IPS-18c (cell line): ENCODE results near the gene CCDC27.

Experiments
- H3K4me3 ChIP-seq: 2 replicates; pipeline ENCODE4 v1.7.0; 2013; ENCODE audit warnings: low read depth, mild to moderate bottlenecking, low read length, moderate library complexity; ENCODE audit not compliant: insufficient read depth
- H3K9me3 ChIP-seq: one replicate; pipeline ENCODE4 v1.6.1; 2013; ENCODE audit warnings: mild to moderate bottlenecking, low read length, moderate library complexity; ENCODE audit not compliant: control insufficient read depth, insufficient read depth

The CCDC27 gene

DNA sequence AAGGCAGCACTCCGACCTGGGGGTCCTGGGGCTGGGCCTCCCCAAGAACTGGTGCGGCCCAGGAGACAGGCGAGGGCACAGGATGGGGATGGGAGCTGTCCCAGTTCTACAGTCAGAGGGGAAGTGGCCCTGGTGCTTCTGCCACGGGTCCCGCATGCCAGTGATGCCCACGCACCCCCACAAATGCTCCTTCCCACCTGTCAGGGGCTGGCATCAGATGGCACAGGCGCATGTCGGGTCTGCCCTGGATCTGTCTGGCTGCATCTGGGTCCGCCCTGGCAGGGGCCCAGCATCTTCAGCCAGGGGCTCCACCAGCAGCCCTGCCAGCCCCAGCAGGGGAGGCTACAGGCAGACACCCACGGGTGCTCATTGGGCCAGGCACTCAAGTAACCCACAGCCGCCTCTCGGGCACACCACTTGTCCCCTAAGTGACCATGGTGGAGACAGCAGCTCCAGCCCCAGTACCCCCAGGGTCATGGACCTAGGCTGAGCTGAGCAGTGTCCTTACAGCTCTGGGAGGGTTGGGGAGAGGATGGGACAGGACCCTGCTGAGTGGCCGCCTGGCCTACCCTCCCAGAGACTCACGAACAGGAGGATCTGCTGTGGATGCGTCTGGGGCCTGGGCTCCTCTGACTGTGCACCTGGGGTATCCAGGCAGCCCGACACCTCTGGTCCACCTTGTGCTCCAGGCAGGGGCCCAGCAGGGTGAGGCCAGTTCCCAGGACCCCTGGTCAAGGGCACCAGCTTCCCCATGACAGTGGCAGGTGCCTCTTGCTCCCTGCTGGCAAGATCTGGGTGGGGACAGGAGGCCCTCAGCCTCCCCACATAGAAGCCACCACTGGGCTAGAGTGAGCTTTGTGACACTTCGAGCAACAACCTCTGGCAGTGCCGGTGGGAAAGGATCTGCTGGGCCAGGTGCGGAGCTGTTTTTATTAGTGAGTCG, 25.7 kb downstream of the CCDC27 start:
- no peaks in the 10 kb centered on the region for H3K9me3 ChIP-seq

GRCh38 chr1:3778590-3779264, 26.5 kb downstream of the CCDC27 start:
- no peak overlapping the region for H3K4me3 ChIP-seq
- H3K9me3 ChIP-seq = no peaks in the 10 kb centered on the region

More for the DNA sequence above, 25.7 kb downstream of the CCDC27 start:
- H3K4me3 ChIP-seq = no peak overlapping the region

GRCh38 chr1:3779265-3779911, 27.1 kb downstream of the CCDC27 start:
- Histone ChIP-seq H3K9me3 (no peaks in the 10 kb centered on the region), H3K4me3 (no peak overlapping the region)

DNA sequence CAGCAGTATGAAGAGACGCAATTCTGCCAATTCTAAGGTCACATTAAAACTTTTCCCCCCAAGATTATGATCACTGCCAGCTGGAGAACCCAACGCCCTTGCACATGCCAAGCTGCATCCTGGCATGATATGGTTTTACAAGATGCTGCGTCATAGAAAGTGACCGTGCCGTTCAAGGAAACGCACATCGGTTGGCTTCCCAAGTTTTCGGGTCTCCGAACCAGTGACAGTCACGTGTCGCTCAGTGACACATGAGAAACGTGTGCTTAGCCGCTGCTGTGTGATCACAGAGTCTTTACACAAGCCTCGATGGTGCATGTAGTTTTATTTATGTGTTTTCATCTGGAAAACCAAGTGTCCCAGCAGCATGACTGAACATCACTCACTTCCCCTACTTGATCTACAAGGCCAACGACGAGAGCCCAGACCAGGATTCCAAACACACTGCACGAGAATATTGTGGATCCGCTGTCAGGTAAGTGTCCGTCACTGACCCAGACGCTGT, 27.7 kb downstream of the CCDC27 start:
- Histone ChIP-seq H3K9me3 (no peaks in the 10 kb centered on the region), H3K4me3 (no peak overlapping the region)

DNA sequence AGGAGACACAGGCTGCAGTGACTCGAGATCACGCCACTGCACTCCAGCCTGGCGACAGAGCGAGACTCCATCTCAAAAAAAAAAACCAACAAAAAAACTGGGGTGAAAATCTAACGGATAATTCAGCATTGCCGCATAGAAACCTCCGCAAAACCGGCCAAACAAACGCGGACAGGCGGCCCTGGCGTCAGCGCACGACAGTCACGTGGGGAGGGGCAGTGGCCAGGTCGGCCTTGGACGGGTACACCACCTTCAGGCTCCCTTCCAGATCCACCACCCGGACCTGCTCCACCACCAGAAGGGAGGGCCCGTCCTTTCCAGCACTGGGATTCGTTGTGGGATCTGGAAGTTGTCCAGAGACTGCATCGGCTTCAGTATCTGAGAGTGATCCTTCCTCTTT, 28.7 kb downstream of the CCDC27 start:
- Histone ChIP-seq H3K9me3 (no peaks in the 10 kb centered on the region), H3K4me3 (no peak overlapping the region)

- no peaks in the 10 kb centered on the region for H3K9me3 ChIP-seq
These were observed 31.6 kb downstream of the CCDC27 start for GRCh38 chr1:3783651-3784474.

DNA sequence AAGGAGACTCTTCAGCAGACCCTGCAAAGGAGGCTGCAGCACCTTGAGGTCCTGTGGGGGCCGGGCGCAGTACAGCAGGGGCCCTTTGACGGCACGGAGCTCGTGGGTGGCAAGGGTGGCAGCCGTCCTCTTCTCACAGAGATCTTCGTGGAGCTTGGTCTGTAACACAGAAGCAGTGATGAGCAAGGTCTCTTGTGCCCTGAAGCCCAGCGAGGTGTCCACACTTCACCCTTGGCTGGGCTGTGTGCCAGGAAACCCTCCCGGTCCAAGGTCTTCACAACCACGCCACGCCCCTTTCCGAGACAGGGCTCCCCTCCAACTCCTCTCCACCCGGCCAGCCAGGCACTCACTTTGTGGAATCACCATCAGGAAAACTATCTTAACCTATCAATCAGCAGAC, 32.8 kb downstream of the CCDC27 start:
- Histone ChIP-seq H3K4me3 (no peak overlapping the region), H3K9me3 (no peaks in the 10 kb centered on the region)

More at GRCh38 chr1:3783651-3784474, 31.6 kb downstream of the CCDC27 start:
- no peak overlapping the region for H3K4me3 ChIP-seq

GRCh38 chr1:3785456-3786157, 33.4 kb downstream of the CCDC27 start:
- Histone ChIP-seq H3K9me3 (no peaks in the 10 kb centered on the region), H3K4me3 (no peak overlapping the region)

- Histone ChIP-seq H3K4me3 (no peak overlapping the region), H3K9me3 (no peaks in the 10 kb centered on the region)
These were observed 34.5 kb downstream of the CCDC27 start for GRCh38 chr1:3786468-3787348.

- H3K4me3 ChIP-seq = no peak overlapping the region
- no peaks in the 10 kb centered on the region for H3K9me3 ChIP-seq
These were observed 35.1 kb downstream of the CCDC27 start for GRCh38 chr1:3787349-3787715.

DNA sequence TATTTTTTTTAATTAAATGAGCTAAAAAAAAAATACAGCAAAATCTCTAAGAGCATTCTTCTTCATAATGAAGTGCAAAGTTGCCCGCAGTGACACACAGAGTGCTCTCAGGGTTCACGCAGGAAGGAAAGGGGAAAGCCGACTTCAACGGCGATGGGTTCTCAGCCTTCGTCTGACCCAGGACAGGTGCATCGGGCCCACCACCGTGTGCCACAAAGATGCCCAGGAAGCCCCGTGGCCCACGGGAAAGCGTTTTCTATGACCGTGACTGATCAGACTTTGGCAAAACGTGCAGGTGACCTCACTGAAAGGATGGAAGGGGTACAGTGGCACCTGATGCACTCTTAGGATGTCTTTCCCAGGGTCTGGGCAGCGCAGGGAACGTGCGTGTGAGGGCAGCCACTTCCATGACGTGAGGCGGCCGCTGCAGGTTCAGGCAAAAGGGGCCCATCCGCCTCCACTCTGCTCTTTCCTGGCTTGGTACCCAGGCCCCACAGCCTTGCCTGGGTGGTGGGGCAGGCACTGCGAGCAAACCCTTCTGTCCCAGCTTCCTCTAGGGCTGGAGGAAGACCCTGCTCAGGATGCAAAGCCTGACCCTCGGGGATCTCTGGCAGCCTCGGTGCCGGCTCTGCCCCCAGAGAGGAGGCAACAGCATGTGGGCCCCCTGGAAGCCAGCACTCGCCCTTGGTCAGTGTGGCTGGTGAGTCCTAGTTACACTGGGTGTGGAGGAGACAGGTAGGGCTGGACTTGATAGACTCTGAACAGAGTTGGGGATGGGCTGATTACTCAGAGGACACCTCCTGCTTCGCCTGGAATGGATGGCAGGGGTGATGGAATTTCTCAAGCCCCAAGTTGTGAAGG, 35.7 kb downstream of the CCDC27 start:
- H3K9me3 ChIP-seq = no peaks in the 10 kb centered on the region

DNA sequence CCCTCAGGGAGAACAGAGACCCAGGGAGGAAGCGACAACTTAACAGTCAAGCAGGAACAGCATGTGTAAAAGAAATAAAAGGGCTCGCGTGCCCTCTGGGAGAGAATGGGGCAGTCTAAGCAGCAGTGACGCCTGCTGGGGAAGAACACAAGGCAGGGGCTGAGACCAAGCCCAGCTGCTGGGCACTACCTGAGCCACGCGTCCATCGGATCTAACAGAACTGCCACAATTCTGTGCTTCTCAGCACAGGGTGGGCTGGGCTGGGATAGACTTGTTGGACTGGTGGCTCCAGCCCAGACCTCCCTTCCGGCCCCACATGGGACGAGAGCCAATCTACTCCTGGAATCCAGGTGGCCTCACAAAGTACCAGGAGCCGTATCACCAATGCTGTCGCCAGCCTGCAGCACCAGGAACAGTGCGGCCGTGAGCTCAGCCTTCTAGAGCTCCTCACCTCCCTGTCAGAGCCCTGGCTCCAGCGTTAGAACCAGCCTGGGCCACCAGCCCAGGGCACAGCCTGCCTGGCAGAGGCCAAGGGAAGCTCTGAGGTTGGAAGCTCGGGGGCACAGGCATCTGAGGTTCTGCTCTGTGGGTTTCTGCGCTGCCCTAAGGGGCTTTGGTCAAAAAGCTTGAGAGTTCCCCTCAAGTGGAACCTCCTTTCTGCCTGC, 36.6 kb downstream of the CCDC27 start:
- H3K9me3 ChIP-seq = no peaks in the 10 kb centered on the region
- H3K4me3 ChIP-seq = no peak overlapping the region

More for the DNA sequence above, 35.7 kb downstream of the CCDC27 start:
- no peak overlapping the region for H3K4me3 ChIP-seq

DNA sequence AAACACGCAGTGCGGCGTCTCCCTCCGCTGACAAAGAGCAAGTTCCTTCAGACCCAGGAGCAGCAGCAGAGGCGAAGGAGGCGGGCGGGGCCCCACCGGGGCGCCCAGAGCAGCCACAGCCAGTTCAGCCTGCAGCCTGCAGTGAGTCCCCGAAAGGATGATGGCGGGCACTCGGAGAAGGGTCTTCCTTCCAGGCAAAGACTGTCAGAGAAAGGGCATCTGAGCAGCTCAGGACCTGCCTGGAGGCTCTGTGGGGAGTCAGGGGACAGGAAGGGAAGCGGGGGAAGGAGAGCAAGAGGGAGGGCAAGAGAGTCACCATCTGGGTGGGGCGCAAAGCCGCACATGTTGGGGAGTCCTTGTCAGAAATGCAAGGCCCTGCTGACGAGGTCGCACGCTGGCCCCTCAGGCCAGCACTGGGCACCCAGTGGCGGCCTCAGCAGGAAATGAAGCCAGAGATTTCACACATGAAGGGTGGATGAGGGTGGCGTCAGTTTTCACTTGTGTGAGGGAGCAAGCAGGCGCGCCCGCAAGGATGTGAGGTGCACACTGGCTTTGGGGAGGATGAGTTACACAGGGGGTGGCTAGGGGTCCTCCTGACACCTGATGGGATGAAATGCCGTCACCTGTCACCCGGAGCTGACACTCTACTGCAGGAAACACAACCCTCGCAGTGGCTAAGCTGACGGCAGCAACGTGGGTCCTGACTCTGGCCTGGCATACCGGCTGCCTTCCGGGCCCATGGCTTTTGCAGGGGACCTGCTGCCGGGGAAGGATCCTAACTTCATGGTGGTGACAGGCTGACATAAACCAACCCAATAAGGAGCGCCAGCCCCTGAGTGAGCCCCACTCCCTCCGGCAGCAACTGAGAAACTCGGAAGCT, 37.4 kb downstream of the CCDC27 start:
- Histone ChIP-seq H3K9me3 (no peaks in the 10 kb centered on the region), H3K4me3 (no peak overlapping the region)
